MCF 10A (cell line): ENCODE measurements around the gene LY6G6D. TPM values are rescaled to one million over a fixed set of nuclear protein-coding genes. Genes with fewer than 3 reads are reported as not detected.

Experiments used
- BruUV-seq: library from RNA; stranded (reverse); fragments of 400-500 nt; replicated peaks from 2 replicates; lab custom pipeline; 2021; lab: Mats Ljungman, UMichigan
- CTCF ChIA-PET: fragments of 300-600 bp; sonication (Branson Sonifier 250); formaldehyde crosslinking; extraction: SDS; loops from one replicate; lab custom pipeline; 2021; ENCODE audit warnings: antibody characterized with exemption, inconsistent platforms; lab: Yijun Ruan, JAX
- POLR2A ChIA-PET: fragments of 300-600, 350-650 bp; sonication (Branson Sonifier 250); formaldehyde crosslinking; extraction: SDS; loops from one replicate; lab custom pipeline; 2020; ENCODE audit warnings: antibody characterized with exemption, inconsistent platforms; lab: Yijun Ruan, JAX
- DNase-seq: peaks from one replicate; pipeline ENCODE4 v3.0.0-alpha.2; 2018; ENCODE audit not compliant: unreplicated experiment
- H3K27ac Mint-ChIP-seq: one replicate; pipeline ENCODE4 v1.8.0; 2022; ENCODE audit warnings: mild to moderate bottlenecking, low read depth, mixed read lengths; ENCODE audit not compliant: unreplicated experiment
- H3K27me3 Mint-ChIP-seq: one replicate; pipeline ENCODE4 v1.8.0; 2022; ENCODE audit warnings: mixed read lengths; ENCODE audit not compliant: insufficient read depth, unreplicated experiment
- H3K36me3 Mint-ChIP-seq: one replicate; pipeline ENCODE4 v1.8.0; 2022; ENCODE audit warnings: mild to moderate bottlenecking, moderate library complexity, mixed read lengths; ENCODE audit not compliant: insufficient read depth, unreplicated experiment
- H3K4me1 Mint-ChIP-seq: one replicate; pipeline ENCODE4 v1.8.0; 2022; ENCODE audit warnings: mixed read lengths; ENCODE audit not compliant: insufficient read depth, unreplicated experiment
- H3K4me3 Mint-ChIP-seq: one replicate; pipeline ENCODE4 v1.8.0; 2022; ENCODE audit warnings: mild to moderate bottlenecking, moderate library complexity, mixed read lengths; ENCODE audit not compliant: unreplicated experiment
- H3K9me3 Mint-ChIP-seq: one replicate; pipeline ENCODE4 v1.8.0; 2022; ENCODE audit warnings: mixed read lengths; ENCODE audit not compliant: unreplicated experiment
- intact Hi-C: fragments of 100-400 bp; cut with micrococcal nuclease; formaldehyde crosslinking; loops from 2 replicates; pipeline ENCODE4 v1.14.1; 2022
- total RNA-seq: library from RNA; stranded (reverse); gene quantifications from 2 replicates; pipeline ENCODE4 v1.2.3, GENCODE V29; 2022
- TF ChIP-seq, protein P1 (sequence below): fragments of 200-600 bp; IDR thresholded peaks from one replicate; pipeline ENCODE4 v1.8.0; 2022; ENCODE audit warnings: antibody characterized with exemption, mild to moderate bottlenecking; ENCODE audit not compliant: unreplicated experiment

The LY6G6D gene
- total RNA-seq, 1 experiment from 2014 or later: not detected

DNA sequence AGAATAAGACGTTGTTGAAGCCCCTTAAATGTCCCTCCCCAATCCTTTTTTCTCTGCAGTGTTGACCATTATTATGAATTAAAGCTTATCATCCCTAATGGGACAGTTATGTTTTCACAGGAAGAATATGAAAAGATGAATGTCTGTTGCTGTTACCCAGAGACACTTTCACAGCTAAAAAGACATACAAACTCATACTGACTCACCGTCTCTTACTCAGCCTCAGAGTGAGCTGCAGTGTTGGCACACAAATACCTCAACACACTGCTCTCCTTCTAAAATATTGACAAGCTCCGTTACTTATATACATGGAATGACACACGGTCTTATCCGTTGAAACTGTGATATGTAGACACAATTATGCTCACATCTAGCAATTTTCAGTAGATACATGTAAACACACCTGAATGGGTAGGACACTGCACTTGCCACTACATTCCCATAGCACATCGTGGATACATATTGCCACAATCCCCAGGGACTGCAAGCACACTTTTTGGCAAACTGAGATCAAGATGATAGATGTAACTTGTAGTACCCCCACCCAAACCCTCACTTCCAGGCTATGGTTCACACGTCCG, 37.7 kb downstream of the LY6G6D start:
- H3K27me3 Mint-ChIP-seq: no peaks in the 10 kb centered on the region
- H3K9me3 Mint-ChIP-seq: no peaks in the 10 kb centered on the region
- BruUV-seq: no TSS peak
- H3K4me1 Mint-ChIP-seq: peaks cover 10% of the 10 kb centered on the region
- TF ChIP-seq, protein P1, sequence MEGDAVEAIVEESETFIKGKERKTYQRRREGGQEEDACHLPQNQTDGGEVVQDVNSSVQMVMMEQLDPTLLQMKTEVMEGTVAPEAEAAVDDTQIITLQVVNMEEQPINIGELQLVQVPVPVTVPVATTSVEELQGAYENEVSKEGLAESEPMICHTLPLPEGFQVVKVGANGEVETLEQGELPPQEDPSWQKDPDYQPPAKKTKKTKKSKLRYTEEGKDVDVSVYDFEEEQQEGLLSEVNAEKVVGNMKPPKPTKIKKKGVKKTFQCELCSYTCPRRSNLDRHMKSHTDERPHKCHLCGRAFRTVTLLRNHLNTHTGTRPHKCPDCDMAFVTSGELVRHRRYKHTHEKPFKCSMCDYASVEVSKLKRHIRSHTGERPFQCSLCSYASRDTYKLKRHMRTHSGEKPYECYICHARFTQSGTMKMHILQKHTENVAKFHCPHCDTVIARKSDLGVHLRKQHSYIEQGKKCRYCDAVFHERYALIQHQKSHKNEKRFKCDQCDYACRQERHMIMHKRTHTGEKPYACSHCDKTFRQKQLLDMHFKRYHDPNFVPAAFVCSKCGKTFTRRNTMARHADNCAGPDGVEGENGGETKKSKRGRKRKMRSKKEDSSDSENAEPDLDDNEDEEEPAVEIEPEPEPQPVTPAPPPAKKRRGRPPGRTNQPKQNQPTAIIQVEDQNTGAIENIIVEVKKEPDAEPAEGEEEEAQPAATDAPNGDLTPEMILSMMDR: no peak
- H3K27ac Mint-ChIP-seq: no peak overlapping the region
- no peak overlapping the region for H3K4me3 Mint-ChIP-seq
- CTCF ChIA-PET: interaction anchor here (0.6 to 2.6 kb wide), 2 partner anchors 17 to 58 kb away, joined by 3 to 8 read pairs; no protein-coding TSS in a partner anchor
- peak; percentile 60 for DNase-seq
- POLR2A ChIA-PET: interaction anchor here (0.5 to 2.5 kb wide), 15 partner anchors 11 to 1372 kb away, joined by 3 to 13 read pairs (median 3); partner anchors contain the start of genes CLIC1, GPANK1, HSPA1B and LSM2
- peaks cover 8% of the 10 kb centered on the region for H3K36me3 Mint-ChIP-seq
- intact Hi-C loops: no loop called here

DNA sequence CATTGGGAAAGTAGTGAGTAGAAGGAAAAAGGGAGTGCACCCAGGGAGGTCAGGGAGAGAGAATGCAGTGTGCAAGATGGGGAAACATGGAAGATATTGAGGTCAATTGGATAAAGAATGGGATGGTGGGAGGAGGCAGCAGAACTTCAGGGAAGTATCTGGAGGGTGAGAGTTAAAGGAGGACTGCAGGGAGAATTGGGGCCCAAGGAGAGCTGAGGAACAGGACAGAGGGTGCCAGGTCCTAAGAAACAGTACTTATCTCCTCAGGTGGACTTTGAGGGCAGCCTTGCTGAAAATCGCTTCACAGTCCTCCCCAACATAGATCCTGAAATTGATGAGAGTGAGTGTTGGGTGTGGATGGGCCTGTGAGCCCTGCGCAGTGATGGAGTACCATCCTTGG, 43.1 kb downstream of the LY6G6D start:
- Mint-ChIP-seq H3K27ac (no peak overlapping the region), H3K4me1 (no peaks in the 10 kb centered on the region), H3K27me3 (no peaks in the 10 kb centered on the region), H3K9me3 (no peaks in the 10 kb centered on the region), H3K36me3 (peaks cover 4% of the 10 kb centered on the region), H3K4me3 (no peak overlapping the region)
- TF ChIP-seq, protein P1: no peak
- ChIA-PET CTCF (interaction anchor here (3.0 kb wide), 1 partner anchor 11 kb away, joined by 15 read pairs; no protein-coding TSS in a partner anchor), POLR2A (interaction anchor here (0.5 to 1.7 kb wide), 5 partner anchors 15 to 1611 kb away, joined by 3 to 4 read pairs (median 4); no protein-coding TSS in a partner anchor)
- DNase-seq: no peak
- no TSS peak for BruUV-seq
- intact Hi-C loops: no loop called here

DNA sequence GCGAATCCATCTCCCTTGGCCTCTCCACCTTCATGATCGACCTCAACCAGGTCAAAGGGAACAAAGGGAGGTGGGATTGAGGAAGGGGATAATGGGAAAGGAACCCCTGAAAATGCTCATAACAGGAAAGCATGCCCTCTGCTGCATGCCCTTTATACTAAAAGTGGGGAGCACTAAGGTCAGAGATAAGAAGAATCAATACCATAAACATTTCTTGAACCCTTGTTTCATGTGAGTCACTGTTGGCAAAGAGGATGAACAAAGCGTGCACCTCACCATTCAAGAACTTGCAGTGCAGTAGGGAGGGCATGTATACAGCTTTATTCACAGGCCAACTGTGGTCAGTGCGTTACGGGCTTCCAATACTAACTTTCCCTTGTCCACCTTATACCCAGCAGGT, 45.6 kb downstream of the LY6G6D start:
- Mint-ChIP-seq H3K36me3 (peaks cover 4% of the 10 kb centered on the region), H3K9me3 (no peaks in the 10 kb centered on the region), H3K4me3 (no peak overlapping the region), H3K27me3 (no peaks in the 10 kb centered on the region), H3K4me1 (no peaks in the 10 kb centered on the region), H3K27ac (no peak overlapping the region)
- intact Hi-C loops: no loop called here
- TF ChIP-seq, protein P1: no peak
- POLR2A ChIA-PET: no interaction called here
- DNase-seq: no peak
- CTCF ChIA-PET: no interaction called here
- BruUV-seq: no TSS peak

DNA sequence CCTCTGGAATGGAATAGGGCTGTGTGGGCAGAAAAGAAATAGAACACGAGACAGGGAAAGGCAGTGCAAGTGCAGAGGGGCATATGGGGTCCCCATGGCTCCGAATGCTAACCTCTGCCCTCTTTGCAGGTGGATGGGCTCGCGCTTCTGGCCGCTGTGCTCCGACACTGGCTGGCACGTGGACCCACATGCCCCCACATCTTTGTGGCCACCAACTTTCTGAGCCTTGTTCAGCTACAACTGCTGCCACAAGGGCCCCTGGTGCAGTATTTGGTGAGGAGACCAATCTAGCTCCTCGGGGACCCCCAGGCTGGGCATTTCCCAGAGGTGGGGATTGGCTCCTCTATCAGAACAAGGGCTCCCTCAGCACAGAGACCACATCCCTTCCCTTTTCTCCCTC, 46.2 kb downstream of the LY6G6D start:
- H3K27me3 Mint-ChIP-seq: no peaks in the 10 kb centered on the region
- no peak overlapping the region for H3K4me3 Mint-ChIP-seq
- TF ChIP-seq, protein P1: no peak
- H3K36me3 Mint-ChIP-seq: peaks cover 4% of the 10 kb centered on the region
- no peaks in the 10 kb centered on the region for H3K4me1 Mint-ChIP-seq
- no peak for DNase-seq
- ChIA-PET CTCF (no interaction called here), POLR2A (no interaction called here)
- BruUV-seq: no TSS peak
- no peak overlapping the region for H3K27ac Mint-ChIP-seq
- intact Hi-C loops: no loop called here
- no peaks in the 10 kb centered on the region for H3K9me3 Mint-ChIP-seq
